HepG2 (cell line): ENCODE data around the gene TMEM184B. TPM values are rescaled to one million over a fixed set of nuclear protein-coding genes. Genes with fewer than 3 reads are reported as not detected.

ENCODE experiments used
- ARID4A ChIP-seq: sonication (generic); formaldehyde crosslinking; IDR thresholded peaks from 2 replicates; pipeline ENCODE4 v1.5.0; 2020; ENCODE audit warnings: mild to moderate bottlenecking, missing genetic modification reagents, borderline replicate concordance
- CBX1 ChIP-seq: IDR thresholded peaks from one replicate; pipeline ENCODE4 v1.6.1; 2016; ENCODE audit warnings: antibody characterized with exemption, low read depth
- DMAP1 ChIP-seq: IDR thresholded peaks from 2 replicates; pipeline ENCODE4 v1.6.1; 2016
- FOXO1 ChIP-seq: sonication (generic); formaldehyde crosslinking; IDR thresholded peaks from 2 replicates; pipeline ENCODE4 v1.4.0; 2020; ENCODE audit warnings: missing genetic modification reagents
- KLF9 ChIP-seq: IDR thresholded peaks from 2 replicates; pipeline ENCODE4 v1.6.1; 2016; ENCODE audit warnings: low read depth
- LBX2 ChIP-seq: sonication (generic); formaldehyde crosslinking; IDR thresholded peaks from 2 replicates; pipeline ENCODE4 v1.5.0; 2020; ENCODE audit warnings: missing genetic modification reagents, mild to moderate bottlenecking, borderline replicate concordance
- PATZ1 ChIP-seq: sonication (generic); formaldehyde crosslinking; IDR thresholded peaks from 2 replicates; pipeline ENCODE4 v1.4.0; 2020; ENCODE audit warnings: missing genetic modification reagents
- REXO4 ChIP-seq: sonication (generic); formaldehyde crosslinking; IDR thresholded peaks from 2 replicates; pipeline ENCODE4 v1.8.0; 2022; ENCODE audit warnings: missing genetic modification reagents, mild to moderate bottlenecking, borderline replicate concordance
- ZBTB10 ChIP-seq: sonication (generic); formaldehyde crosslinking; IDR thresholded peaks from 2 replicates; pipeline ENCODE4 v1.4.0; 2020; ENCODE audit warnings: missing genetic modification reagents, borderline replicate concordance
- ZNF282 ChIP-seq: fragments of 450-650 bp; IDR thresholded peaks from 2 replicates; pipeline ENCODE4 v1.6.1; 2018; ENCODE audit not compliant: partially characterized antibody
- ZNF354B ChIP-seq: sonication (generic); formaldehyde crosslinking; IDR thresholded peaks from 2 replicates; pipeline ENCODE4 v1.8.0; 2022; ENCODE audit warnings: mild to moderate bottlenecking, missing genetic modification reagents
- ZNF446 ChIP-seq: sonication (generic); formaldehyde crosslinking; IDR thresholded peaks from 2 replicates; pipeline ENCODE4 v1.5.0; 2020; ENCODE audit warnings: mild to moderate bottlenecking, missing genetic modification reagents
- ZNF766 ChIP-seq: sonication (generic); formaldehyde crosslinking; IDR thresholded peaks from 2 replicates; pipeline ENCODE4 v1.5.0; 2020; ENCODE audit warnings: missing genetic modification reagents, borderline replicate concordance
- polyA plus RNA-seq, 8 experiments: library from polyadenylated mRNA; depleted of rRNA in 3 of 8; stranded (reverse) in 7 of 8; unstranded in 1 of 8; fragments of >200 nt; fragmentation: Illumina TruSeq in 4 of 8; extraction: Trizol in 4 of 8; gene quantifications; 2 replicates each; pipeline versions ENCODE4 v1.2.1 to v1.2.3, GENCODE V29; 2011 to 2016; ENCODE audit warnings: low read depth in 4 of 8, missing spikeins in 1 of 8, mixed read lengths in 1 of 8; ENCODE audit not compliant: insufficient read depth in 1 of 8
- total RNA-seq, 5 experiments: library from RNA; depleted of rRNA; stranded (reverse); fragments of >200 nt; fragmentation: Illumina TruSeq; extraction: Trizol; gene quantifications; 2 replicates each; pipeline ENCODE4 v1.2.3, GENCODE V29; 2016; ENCODE audit warnings: low read depth in 1 of 5
- TF ChIP-seq, protein P1 (sequence below): sonication (generic); formaldehyde crosslinking; IDR thresholded peaks from 2 replicates; pipeline ENCODE4 v1.5.0; 2020; ENCODE audit warnings: mild to moderate bottlenecking, missing genetic modification reagents
- TF ChIP-seq, protein P2 (sequence below): IDR thresholded peaks from 2 replicates; pipeline ENCODE4 v1.6.1; 2016

TMEM184B gene
- total and polyA plus RNA-seq, 2 of the 13 experiments (the other 11 are each of a cell fraction or from before 2014, with no cell fraction given), result 15.9 to 16.0 TPM

GRCh38 chr22:38181453-38182200 is 91.2 kb downstream of the TMEM184B start, which contains the start of gene PLA2G6 (continued):
- TF ChIP-seq ZNF446 (CRISPR knock-in tag) (no peak), REXO4 (CRISPR knock-in tag) (no peak), LBX2 (no peak), ZBTB10 (CRISPR knock-in tag) (peak; percentile 66; the same call in 1 of the 2 replicates), ZNF766 (no peak), CBX1 (no peak), ZNF354B (CRISPR knock-in tag) (no peak), ARID4A (CRISPR knock-in tag) (peak; percentile 69; the same call in 1 of the 2 replicates), DMAP1 (CRISPR knock-in tag) (0 out of 2 replicates have a peak, but pooled peaks have one; percentile 27), KLF9 (CRISPR knock-in tag) (0 out of 2 replicates have a peak, but pooled peaks have one; percentile 55), FOXO1 (CRISPR knock-in tag) (no peak), ZNF282 (no peak), PATZ1 (CRISPR knock-in tag) (peak; percentile 29; the same call in 1 of the 2 replicates)
- TF ChIP-seq, protein P1, sequence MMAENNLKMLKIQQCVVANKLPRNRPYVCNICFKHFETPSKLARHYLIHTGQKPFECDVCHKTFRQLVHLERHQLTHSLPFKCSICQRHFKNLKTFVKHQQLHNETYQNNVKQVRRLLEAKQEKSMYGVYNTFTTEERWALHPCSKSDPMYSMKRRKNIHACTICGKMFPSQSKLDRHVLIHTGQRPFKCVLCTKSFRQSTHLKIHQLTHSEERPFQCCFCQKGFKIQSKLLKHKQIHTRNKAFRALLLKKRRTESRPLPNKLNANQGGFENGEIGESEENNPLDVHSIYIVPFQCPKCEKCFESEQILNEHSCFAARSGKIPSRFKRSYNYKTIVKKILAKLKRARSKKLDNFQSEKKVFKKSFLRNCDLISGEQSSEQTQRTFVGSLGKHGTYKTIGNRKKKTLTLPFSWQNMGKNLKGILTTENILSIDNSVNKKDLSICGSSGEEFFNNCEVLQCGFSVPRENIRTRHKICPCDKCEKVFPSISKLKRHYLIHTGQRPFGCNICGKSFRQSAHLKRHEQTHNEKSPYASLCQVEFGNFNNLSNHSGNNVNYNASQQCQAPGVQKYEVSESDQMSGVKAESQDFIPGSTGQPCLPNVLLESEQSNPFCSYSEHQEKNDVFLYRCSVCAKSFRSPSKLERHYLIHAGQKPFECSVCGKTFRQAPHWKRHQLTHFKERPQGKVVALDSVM (CRISPR knock-in tag), result no peak
- TF ChIP-seq, protein P2, sequence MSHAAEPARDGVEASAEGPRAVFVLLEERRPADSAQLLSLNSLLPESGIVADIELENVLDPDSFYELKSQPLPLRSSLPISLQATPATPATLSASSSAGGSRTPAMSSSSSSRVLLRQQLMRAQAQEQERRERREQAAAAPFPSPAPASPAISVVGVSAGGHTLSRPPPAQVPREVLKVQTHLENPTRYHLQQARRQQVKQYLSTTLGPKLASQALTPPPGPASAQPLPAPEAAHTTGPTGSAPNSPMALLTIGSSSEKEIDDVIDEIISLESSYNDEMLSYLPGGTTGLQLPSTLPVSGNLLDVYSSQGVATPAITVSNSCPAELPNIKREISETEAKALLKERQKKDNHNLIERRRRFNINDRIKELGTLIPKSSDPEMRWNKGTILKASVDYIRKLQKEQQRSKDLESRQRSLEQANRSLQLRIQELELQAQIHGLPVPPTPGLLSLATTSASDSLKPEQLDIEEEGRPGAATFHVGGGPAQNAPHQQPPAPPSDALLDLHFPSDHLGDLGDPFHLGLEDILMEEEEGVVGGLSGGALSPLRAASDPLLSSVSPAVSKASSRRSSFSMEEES (CRISPR knock-in tag), result 0 out of 2 replicates have a peak, but pooled peaks have one; percentile 17
